NCI-H510A treated with DMSO at 0.1 percent for 48 hours (cell line): ENCODE measurements around the gene PHOX2A.
"Not testable (repeated sequence)": the region's sequence is repeated elsewhere in the genome, so short reads cannot be mapped to it uniquely, and the experiment has no call there.

Experiments used
- DNase-seq: peaks from one replicate; lab custom pipeline; 2025; lab: John Stamatoyannopoulos, UW

Gene PHOX2A

GRCh38 chr11:72244060-72244360 is at the start of gene PHOX2A:
Gene PHOX2A, minus strand, starts transcription at chr11:72244176. Its CDS starts 172 bp downstream, at chr11:72244004.
- DNase-seq: no peak

- DNase-seq: no peak
Observed at GRCh38 chr11:72293391-72293790, 49.4 kb upstream of the PHOX2A start.

GRCh38 chr11:72292106-72292785 is 48.3 kb upstream of the PHOX2A start:
- no peak for DNase-seq

- not testable (repeated sequence) for DNase-seq
Observed at GRCh38 chr11:72290741-72291140, 46.8 kb upstream of the PHOX2A start.

DNA sequence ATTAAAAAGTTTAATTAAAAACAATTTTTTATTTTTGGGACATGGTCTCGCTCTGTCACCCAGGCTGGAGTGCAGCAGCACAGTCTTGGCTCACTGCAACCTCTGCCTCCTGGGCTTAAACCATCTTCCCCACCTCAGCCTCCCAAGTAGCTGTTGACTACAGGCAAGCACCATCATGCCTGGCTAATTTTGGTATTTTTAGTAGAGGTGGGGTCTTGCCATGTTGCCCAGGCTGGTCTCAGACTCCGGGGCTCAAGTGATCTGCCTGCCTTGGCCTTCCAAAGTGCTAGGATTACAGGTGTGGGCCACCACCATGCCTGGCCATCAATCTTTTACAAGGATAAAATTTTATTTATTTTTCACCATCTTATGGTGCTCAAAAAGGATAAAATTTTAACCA is 43.3 kb upstream of the PHOX2A start:
- DNase-seq: no peak

DNA sequence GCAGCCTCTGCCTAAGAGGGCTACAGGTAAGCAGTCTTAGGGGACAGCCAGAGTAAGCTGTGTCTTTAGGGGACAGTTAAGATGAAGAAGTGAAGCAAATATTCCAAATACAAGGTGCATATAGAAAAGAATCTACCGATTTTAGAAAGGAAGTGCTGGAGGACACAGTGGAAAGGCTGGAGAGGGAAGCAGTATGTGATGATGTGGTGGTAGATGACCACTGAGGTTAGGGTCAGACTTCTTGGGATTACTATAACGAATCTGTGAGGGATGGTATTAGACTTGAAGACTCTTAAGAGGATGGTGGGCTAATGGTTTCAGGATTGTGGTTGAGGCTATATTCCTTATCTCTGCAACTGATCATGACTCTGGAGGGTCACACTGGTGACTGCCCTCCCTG is 40.0 kb upstream of the PHOX2A start:
- DNase-seq: no peak

- no peak for DNase-seq
Observed at GRCh38 chr11:72280726-72281315, 36.8 kb upstream of the PHOX2A start.

GRCh38 chr11:72280037-72280436 is 36.1 kb upstream of the PHOX2A start:
- no peak for DNase-seq

- DNase-seq: no peak
Observed at GRCh38 chr11:72278905-72279304, 34.9 kb upstream of the PHOX2A start.

- no peak for DNase-seq
Observed at GRCh38 chr11:72274435-72274834, 30.5 kb upstream of the PHOX2A start.

DNA sequence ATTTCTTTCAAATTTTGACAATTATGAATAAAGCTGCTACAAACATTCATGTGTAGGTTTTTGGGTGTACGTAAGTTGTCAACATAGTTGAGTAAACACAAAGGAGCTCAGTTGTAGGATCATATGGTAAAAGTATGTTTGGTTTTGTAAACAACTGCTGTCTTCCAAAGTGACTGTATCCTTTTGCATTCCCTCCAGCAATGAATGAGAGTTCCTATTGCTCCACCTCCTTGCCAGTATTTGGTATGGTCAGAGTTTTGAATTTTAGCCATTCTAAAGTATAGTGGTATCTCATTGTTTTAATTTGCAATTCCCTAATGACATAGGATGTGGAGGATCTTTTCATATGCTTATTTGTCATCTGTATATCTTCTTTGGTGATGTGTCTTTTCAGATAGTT is 28.0 kb upstream of the PHOX2A start:
- no peak for DNase-seq

DNA sequence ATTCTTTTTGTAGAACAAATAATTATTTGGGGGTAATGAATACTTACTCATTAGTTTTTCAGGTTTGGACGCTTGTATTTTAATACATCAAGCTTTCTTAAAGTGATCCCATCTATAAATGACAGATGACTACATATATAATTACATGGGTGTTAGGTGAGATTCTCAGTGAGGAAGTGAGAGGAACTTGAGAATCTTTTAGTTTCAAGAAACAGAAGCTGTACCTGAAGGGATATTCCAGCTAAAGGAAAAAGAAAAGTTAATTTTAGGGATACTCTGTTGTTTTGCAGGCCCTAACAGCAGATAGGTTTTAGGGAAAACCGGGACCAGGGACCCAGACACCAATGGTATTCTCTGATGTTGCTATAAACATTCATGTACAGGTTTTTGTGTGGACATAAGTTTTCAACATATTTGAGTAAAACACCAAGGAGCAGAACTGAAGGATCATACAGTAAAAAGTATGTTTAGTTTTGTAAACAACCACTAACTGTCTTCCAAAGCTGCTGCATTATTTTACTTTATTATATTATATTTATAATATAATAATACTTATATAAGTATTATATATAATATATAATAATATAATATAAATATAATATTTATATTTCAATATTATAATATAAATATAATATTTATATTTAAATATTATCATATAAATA is 24.1 kb upstream of the PHOX2A start:
- DNase-seq: no peak

DNA sequence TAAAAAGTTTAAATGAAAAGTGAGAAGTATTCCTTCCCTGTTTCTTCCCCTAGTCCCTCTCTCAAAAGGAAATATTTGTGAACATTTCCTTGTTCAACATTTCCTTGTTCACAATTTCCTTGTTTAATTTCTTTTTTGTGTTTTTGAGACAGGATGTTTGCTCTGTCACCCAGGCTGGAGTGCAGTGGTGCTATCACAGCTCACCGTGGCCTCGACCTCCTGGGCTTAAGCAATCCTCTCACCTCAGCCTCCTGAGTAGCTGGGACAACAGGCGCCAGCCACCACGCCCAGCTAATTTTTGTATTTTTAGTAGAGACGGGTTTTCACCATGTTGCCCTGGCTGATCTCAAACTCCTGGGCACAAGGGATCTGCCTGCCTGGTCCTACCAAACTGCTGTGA is 23.0 kb upstream of the PHOX2A start:
- not testable (repeated sequence) for DNase-seq

DNA sequence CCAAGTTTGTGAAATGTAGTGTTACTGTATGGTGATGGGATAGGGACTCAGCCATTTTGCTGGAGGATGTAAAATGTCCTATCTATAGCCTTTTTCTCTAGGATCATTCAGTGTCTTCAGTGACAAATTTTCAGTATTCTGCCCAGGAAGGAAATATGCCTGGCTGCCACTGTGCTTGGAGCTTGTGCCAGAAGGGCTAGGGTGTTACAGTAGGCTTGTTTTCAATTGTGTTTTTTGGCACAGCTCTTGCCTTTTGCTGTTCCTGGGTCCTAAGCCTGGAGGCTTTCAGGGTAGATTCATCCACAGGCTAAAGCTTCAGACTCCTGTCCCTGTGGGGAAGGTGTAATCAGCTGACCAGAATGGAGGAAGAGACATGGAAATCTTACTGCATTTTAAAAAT is 22.0 kb upstream of the PHOX2A start:
- no peak for DNase-seq

GRCh38 chr11:72263361-72263760 is 19.4 kb upstream of the PHOX2A start:
- DNase-seq: no peak

GRCh38 chr11:72260574-72260973 is 16.6 kb upstream of the PHOX2A start:
- DNase-seq: no peak

DNA sequence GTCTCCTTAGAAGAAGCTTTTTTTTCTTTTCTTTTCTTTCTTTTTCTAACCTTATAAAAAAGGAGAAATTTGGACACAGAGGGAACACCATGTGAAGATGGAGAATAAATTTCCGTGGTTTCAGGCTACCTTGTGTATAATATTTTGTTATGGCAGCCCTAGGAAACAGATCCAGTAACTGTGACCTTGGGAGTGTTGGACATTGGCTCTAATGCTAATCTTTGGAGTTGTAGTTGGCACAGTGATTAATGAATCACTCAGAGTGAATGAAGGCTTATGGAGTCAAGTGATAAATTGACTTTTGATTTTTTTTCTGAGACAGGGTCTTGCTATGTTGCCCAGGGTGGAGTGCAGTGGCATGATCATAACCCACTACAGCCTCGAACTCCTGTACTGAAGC is 15.5 kb upstream of the PHOX2A start:
- no peak for DNase-seq

DNA sequence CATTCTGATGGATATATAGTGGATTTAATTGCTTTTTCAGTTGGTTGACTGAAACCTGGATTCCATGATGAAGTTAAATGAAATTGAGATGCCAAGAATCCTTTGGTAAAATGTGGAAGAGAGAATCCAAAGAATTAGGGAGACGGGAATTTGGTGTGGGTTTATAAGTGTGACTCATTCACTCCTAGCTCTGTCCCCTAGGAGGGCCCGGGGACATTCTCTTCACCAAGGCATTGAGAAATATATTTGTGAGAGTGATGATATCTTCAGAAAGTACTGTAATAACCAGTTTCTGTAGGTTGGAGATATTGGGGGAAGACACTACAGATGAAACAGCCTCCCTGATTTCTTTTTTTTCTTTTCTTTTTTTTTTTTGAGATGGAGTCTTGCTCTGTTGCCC is 13.6 kb upstream of the PHOX2A start:
- DNase-seq: no peak

DNA sequence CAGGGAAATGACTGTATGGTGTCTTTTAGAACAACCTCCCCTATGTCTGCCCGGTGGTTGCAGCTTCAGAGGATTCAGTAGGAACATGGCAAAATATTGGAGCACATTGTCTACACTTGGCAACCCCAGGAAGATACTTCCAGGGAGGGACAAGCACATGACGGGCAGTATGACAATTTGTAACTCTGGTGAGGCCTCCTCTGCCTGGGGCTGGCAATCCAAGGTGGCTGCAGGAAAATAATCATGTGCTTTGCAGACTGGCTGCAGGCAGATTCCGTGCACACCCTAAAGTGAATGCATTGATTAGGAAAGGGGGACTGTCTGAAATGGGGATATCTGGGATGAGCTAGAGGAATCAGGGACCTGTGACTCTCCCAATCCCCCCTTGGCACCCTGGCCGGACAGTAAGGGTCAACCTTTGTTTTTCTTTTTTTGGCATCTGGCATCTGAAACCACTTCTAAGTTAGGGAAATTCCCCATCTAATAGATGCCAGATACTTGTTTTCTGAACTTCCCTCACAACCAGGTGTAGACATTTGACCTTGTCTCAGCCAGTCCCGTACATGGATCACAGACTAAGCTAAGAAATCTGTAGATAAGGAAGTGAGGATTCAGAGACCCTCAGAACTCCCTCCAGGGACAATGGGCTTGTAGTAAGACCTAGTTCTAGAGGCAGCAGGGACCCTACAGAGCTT is 10.5 kb upstream of the PHOX2A start:
- DNase-seq: no peak

GRCh38 chr11:72253392-72253791 is 9.4 kb upstream of the PHOX2A start:
- DNase-seq: no peak

DNA sequence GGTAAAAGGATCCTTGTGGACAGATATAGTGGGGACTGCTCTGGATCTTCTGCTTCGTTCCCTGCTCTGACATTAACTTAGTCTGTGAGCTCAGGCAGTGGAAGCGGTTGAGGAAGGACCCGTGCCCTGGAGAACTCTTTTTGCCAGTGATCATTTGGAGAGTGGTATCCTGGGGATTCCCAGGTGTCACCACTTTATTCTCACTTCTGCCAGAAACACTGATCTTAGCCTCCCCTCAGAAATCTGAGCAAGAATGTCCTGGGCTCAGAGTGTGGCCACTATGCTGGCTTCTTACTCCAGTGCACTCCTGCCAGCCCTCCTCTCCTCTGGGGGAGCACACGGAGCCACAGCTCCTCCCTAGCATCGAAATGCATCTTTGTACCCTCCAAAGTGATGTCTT is 7.6 kb upstream of the PHOX2A start:
- DNase-seq: no peak

DNA sequence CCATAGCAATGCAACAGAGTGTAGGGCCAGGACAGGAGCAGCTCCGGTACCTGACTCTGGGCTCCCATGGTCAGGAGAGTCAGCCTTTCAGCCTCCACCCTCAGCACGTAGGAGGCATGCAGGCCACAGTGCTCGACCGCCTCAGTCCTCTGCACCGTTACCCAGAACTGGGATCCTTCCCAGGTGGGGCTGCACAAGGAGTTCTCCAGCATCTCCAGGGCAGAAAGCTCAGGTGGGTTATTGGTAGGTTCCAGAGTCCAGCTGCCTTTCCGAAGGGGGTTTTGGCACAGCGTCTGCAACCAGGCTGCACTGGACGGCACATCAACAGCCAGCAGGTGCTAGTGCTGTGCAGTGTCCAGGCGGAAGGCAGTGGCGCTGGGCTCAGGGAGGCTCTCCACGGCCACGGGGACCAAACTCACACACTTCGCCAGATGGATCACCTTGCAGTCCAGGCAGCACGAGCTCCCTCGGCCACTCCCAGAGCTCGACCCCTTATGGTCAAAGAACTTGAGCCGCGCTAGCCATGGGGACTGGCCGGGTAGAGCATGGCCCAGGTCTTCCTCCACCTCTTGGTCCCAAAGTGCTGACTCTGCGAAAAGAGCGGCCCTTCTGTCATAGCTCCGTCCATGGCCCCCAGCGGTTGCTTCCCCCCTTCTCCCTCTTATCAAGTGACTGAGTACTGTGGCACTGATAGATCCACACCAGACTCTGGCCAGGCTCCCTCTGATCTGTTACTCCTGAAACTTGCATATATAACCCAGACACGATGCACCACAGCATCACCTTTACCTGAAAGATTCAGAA is 6.9 kb upstream of the PHOX2A start:
- DNase-seq: no peak
